Naive thymus-derived CD8-positive, alpha-beta T cell (primary cell): Measurements from ENCODE around the gene RUNX2. TPM values are rescaled to one million over a fixed set of nuclear protein-coding genes. Genes with fewer than 3 reads are reported as not detected.
A peak's percentile ranks its signal among the peaks of the same experiment; 100 is the strongest.

Experiments used
- ATAC-seq, 2 donors: fragments of 150-1000 bp; cut with Tn5 transposase in 1 of 2; sonication (Bioruptor Pico), chemical (Tn5 transposase) in 1 of 2; 1 replicate in 1 of 2; 2 replicates in 1 of 2; pipeline ENCODE4 v1.10.0; 2021; ENCODE audit warnings: mild to moderate bottlenecking in 2 of 2, moderate library complexity in 2 of 2
- POLR2A ChIA-PET: fragments of 350-600 bp; sonication (Branson Sonifier 250); formaldehyde crosslinking; loops from one replicate; lab custom pipeline; 2021; ENCODE audit warnings: antibody characterized with exemption; lab: Charles Lee
- DNase-seq, 10 donors: peaks; one replicate each; pipeline versions ENCODE4 v3.0.0 to v3.0.0-alpha.2; 2020 to 2022
- H3K27ac Mint-ChIP-seq, 10 donors: one replicate each; pipeline ENCODE4 v1.8.0; 2020 to 2022; ENCODE audit warnings: mild to moderate bottlenecking in 10 of 10, mixed read lengths in 10 of 10, moderate library complexity in 4 of 10, inconsistent platforms in 1 of 10
- H3K27me3 Mint-ChIP-seq, 5 donors: one replicate each; pipeline ENCODE4 v1.8.0; 2021 to 2022; ENCODE audit warnings: mixed read lengths in 5 of 5
- H3K36me3 Mint-ChIP-seq, 3 donors: one replicate each; pipeline ENCODE4 v1.8.0; 2020 to 2022; ENCODE audit warnings: mixed read lengths in 3 of 3, mild to moderate bottlenecking in 2 of 3, inconsistent platforms in 1 of 3
- H3K4me1 Mint-ChIP-seq, 4 donors: one replicate each; pipeline ENCODE4 v1.8.0; 2021 to 2022; ENCODE audit warnings: mixed read lengths in 4 of 4
- H3K4me3 Mint-ChIP-seq, 10 donors: one replicate each; pipeline ENCODE4 v1.8.0; 2020 to 2022; ENCODE audit warnings: mild to moderate bottlenecking in 10 of 10, mixed read lengths in 10 of 10, moderate library complexity in 6 of 10, inconsistent platforms in 1 of 10
- H3K9me3 Mint-ChIP-seq, 9 donors: one replicate each; pipeline ENCODE4 v1.8.0; 2020 to 2022; ENCODE audit warnings: mixed read lengths in 9 of 9, mild to moderate bottlenecking in 3 of 9, inconsistent platforms in 1 of 9, moderate library complexity in 1 of 9
- polyA plus RNA-seq, 3 donors: library from polyadenylated mRNA; unstranded; fragments of 300-500 nt; fragmentation: Illumina TruSeq; gene quantifications; one replicate each; pipeline ENCODE4 v1.2.3, GENCODE V29; 2021
- total RNA-seq, 8 experiments: library from RNA in 2 of 8; stranded (reverse) in 2 of 8; gene quantifications; one replicate each; pipeline ENCODE4 v1.2.3 and lab custom pipeline; 2021 to 2026

The RUNX2 gene
- total and polyA plus RNA-seq, 5 experiments from 2014 or later: 31.3 to 44.3 (median 36.7) TPM

GRCh38 chr6:45677381-45678284 is 349.5 kb downstream of the RUNX2 start:
- DNase-seq: peak in 9 of 10 donors; percentile 17 to 70 (median 49)
- POLR2A ChIA-PET: interaction anchor here (1.1 to 2.2 kb wide), 4 partner anchors 8 to 256 kb away, joined by 3 to 6 read pairs (median 4); no protein-coding TSS in a partner anchor
- H3K36me3 Mint-ChIP-seq: peaks cover 0 to 15% (median 0%) of the 10 kb centered on the region in 3 donors
- H3K9me3 Mint-ChIP-seq: peaks cover 0 to 26% (median 12%) of the 10 kb centered on the region in 9 donors
- ATAC-seq: peak; percentile 90 to 95
- no peaks in the 10 kb centered on the region for H3K27me3 Mint-ChIP-seq
- H3K4me3 Mint-ChIP-seq: peak overlapping the region; percentile 65 to 88 (median 82)
- peaks cover 22 to 52% (median 36%) of the 10 kb centered on the region in 4 donors for H3K4me1 Mint-ChIP-seq
- H3K27ac Mint-ChIP-seq: peak overlapping the region; percentile 66 to 93 (median 86)

- DNase-seq (no peak), ATAC-seq (no peak)
- Mint-ChIP-seq H3K4me3 (peak overlapping the region in 6 of 10 donors; percentile 26 to 84 (median 47)), H3K4me1 (peaks cover 22 to 52% (median 36%) of the 10 kb centered on the region in 4 donors), H3K36me3 (peaks cover 0 to 15% (median 0%) of the 10 kb centered on the region in 3 donors), H3K27ac (peak overlapping the region in 9 of 10 donors; percentile 58 to 93 (median 87)), H3K27me3 (no peaks in the 10 kb centered on the region), H3K9me3 (peaks cover 0 to 27% (median 12%) of the 10 kb centered on the region in 9 donors)
- POLR2A ChIA-PET: interaction anchor here (0.7 to 2.2 kb wide), 5 partner anchors 8 to 256 kb away, joined by 3 to 6 read pairs (median 5); no protein-coding TSS in a partner anchor
These were observed 350.1 kb downstream of the RUNX2 start for GRCh38 chr6:45678285-45678607.

- peak overlapping the region in 4 of 10 donors; percentile 14 to 46 (median 36) for H3K4me3 Mint-ChIP-seq
- no peaks in the 10 kb centered on the region for H3K27me3 Mint-ChIP-seq
- peaks cover 22 to 52% (median 36%) of the 10 kb centered on the region in 4 donors for H3K4me1 Mint-ChIP-seq
- peaks cover 0 to 15% (median 0%) of the 10 kb centered on the region in 3 donors for H3K36me3 Mint-ChIP-seq
- DNase-seq (no peak), ATAC-seq (no peak)
- POLR2A ChIA-PET: interaction anchor here (0.6 to 2.2 kb wide), 4 partner anchors 15 to 257 kb away, joined by 3 to 6 read pairs (median 5); no protein-coding TSS in a partner anchor
- peak overlapping the region in 3 of 10 donors; percentile 37 to 46 (median 44) for H3K27ac Mint-ChIP-seq
- peaks cover 0 to 27% (median 12%) of the 10 kb centered on the region in 9 donors for H3K9me3 Mint-ChIP-seq
These were observed 351.0 kb downstream of the RUNX2 start for GRCh38 chr6:45679163-45679562.

- Mint-ChIP-seq H3K27ac (peak overlapping the region in 3 of 10 donors; percentile 29 to 70 (median 46)), H3K4me1 (peaks cover 22 to 52% (median 36%) of the 10 kb centered on the region in 4 donors), H3K27me3 (no peaks in the 10 kb centered on the region), H3K9me3 (peaks cover 0 to 27% (median 12%) of the 10 kb centered on the region in 9 donors), H3K36me3 (peaks cover 0 to 15% (median 0%) of the 10 kb centered on the region in 3 donors), H3K4me3 (peak overlapping the region in 2 of 10 donors; percentile 7 to 30)
- POLR2A ChIA-PET: interaction anchor here (0.7 to 1.3 kb wide), 3 partner anchors 18 to 304 kb away, joined by 3 read pairs; no protein-coding TSS in a partner anchor
- no peak for ATAC-seq
- DNase-seq: no peak
These were observed 351.5 kb downstream of the RUNX2 start for GRCh38 chr6:45679631-45680030.

GRCh38 chr6:45681860-45682511 is 353.9 kb downstream of the RUNX2 start:
- Mint-ChIP-seq H3K4me1 (peaks cover 16 to 34% (median 20%) of the 10 kb centered on the region in 4 donors), H3K27me3 (peaks cover 0 to 4% (median 0%) of the 10 kb centered on the region in 5 donors), H3K36me3 (peaks cover 0 to 15% (median 0%) of the 10 kb centered on the region in 3 donors), H3K9me3 (peaks cover 0 to 27% (median 13%) of the 10 kb centered on the region in 9 donors), H3K27ac (peak overlapping the region in 6 of 10 donors; percentile 44 to 78 (median 64)), H3K4me3 (peak overlapping the region in 1 of 10 donors; percentile 30)
- POLR2A ChIA-PET: interaction anchor here (0.7 kb wide), 1 partner anchor 77 kb away, joined by 3 read pairs; no protein-coding TSS in a partner anchor
- ATAC-seq (peak; percentile 23 to 37), DNase-seq (peak in 5 of 10 donors; percentile 18 to 69 (median 31))

GRCh38 chr6:45684476-45684875 is 356.3 kb downstream of the RUNX2 start:
- DNase-seq (no peak), ATAC-seq (no peak)
- peaks cover 0 to 16% (median 2%) of the 10 kb centered on the region in 4 donors for H3K4me1 Mint-ChIP-seq
- POLR2A ChIA-PET: no interaction called here
- no peak overlapping the region for H3K4me3 Mint-ChIP-seq
- H3K27ac Mint-ChIP-seq: no peak overlapping the region
- H3K36me3 Mint-ChIP-seq: peaks cover 0 to 11% (median 0%) of the 10 kb centered on the region in 3 donors
- peaks cover 0 to 5% (median 0%) of the 10 kb centered on the region in 5 donors for H3K27me3 Mint-ChIP-seq
- H3K9me3 Mint-ChIP-seq: peaks cover 0 to 24% (median 13%) of the 10 kb centered on the region in 9 donors

GRCh38 chr6:45685076-45685475 is 356.9 kb downstream of the RUNX2 start:
- peaks cover 0 to 18% (median 12%) of the 10 kb centered on the region in 9 donors for H3K9me3 Mint-ChIP-seq

GRCh38 chr6:45686841-45687569 is 358.9 kb downstream of the RUNX2 start:
- POLR2A ChIA-PET: interaction anchor here (1.1 kb wide), 1 partner anchor 9 kb away, joined by 3 read pairs; no protein-coding TSS in a partner anchor
- Mint-ChIP-seq H3K4me3 (no peak overlapping the region), H3K4me1 (peaks cover 0 to 6% (median 0%) of the 10 kb centered on the region in 4 donors), H3K9me3 (peaks cover 0 to 9% (median 4%) of the 10 kb centered on the region in 9 donors), H3K27me3 (peaks cover 0 to 5% (median 0%) of the 10 kb centered on the region in 5 donors), H3K27ac (no peak overlapping the region), H3K36me3 (peaks cover 0 to under 1% (median 0%) of the 10 kb centered on the region in 3 donors)
- no peak for ATAC-seq
- DNase-seq: no peak

More at GRCh38 chr6:45685076-45685475, 356.9 kb downstream of the RUNX2 start:
- peaks cover 0 to 5% (median 0%) of the 10 kb centered on the region in 5 donors for H3K27me3 Mint-ChIP-seq
- POLR2A ChIA-PET: no interaction called here
- peaks cover 0 to 14% (median 0%) of the 10 kb centered on the region in 4 donors for H3K4me1 Mint-ChIP-seq
- H3K27ac Mint-ChIP-seq: no peak overlapping the region
- no peak for ATAC-seq
- no peak overlapping the region for H3K4me3 Mint-ChIP-seq
- H3K36me3 Mint-ChIP-seq: peaks cover 0 to 6% (median 0%) of the 10 kb centered on the region in 3 donors
- DNase-seq: no peak

- ATAC-seq (no peak), DNase-seq (no peak)
- POLR2A ChIA-PET: no interaction called here
- no peak overlapping the region for H3K4me3 Mint-ChIP-seq
- peaks cover 0 to 5% (median under 1%) of the 10 kb centered on the region in 5 donors for H3K27me3 Mint-ChIP-seq
- no peaks in the 10 kb centered on the region for H3K36me3 Mint-ChIP-seq
- H3K27ac Mint-ChIP-seq: no peak overlapping the region
- peaks cover 0 to 4% (median 0%) of the 10 kb centered on the region in 4 donors for H3K4me1 Mint-ChIP-seq
- H3K9me3 Mint-ChIP-seq: peaks cover 0 to 5% (median 0%) of the 10 kb centered on the region in 9 donors
These were observed 359.4 kb downstream of the RUNX2 start for GRCh38 chr6:45687570-45687969.

- peaks cover 0 to 4% (median 0%) of the 10 kb centered on the region in 4 donors for H3K4me1 Mint-ChIP-seq
- no peak for ATAC-seq
- DNase-seq: no peak
- peak overlapping the region in 1 of 10 donors; percentile 6 for H3K27ac Mint-ChIP-seq
- H3K36me3 Mint-ChIP-seq: no peaks in the 10 kb centered on the region
- H3K27me3 Mint-ChIP-seq: peaks cover 0 to 5% (median 2%) of the 10 kb centered on the region in 5 donors
- POLR2A ChIA-PET: no interaction called here
- peaks cover 0 to 5% (median 0%) of the 10 kb centered on the region in 9 donors for H3K9me3 Mint-ChIP-seq
- H3K4me3 Mint-ChIP-seq: no peak overlapping the region
These were observed 360.1 kb downstream of the RUNX2 start for GRCh38 chr6:45688180-45688579.

- Mint-ChIP-seq H3K36me3 (no peaks in the 10 kb centered on the region), H3K27me3 (peaks cover 0 to 5% (median 2%) of the 10 kb centered on the region in 5 donors), H3K4me3 (no peak overlapping the region), H3K9me3 (peaks cover 0 to 5% (median 0%) of the 10 kb centered on the region in 9 donors), H3K4me1 (peaks cover 0 to 4% (median 0%) of the 10 kb centered on the region in 4 donors), H3K27ac (peak overlapping the region in 1 of 10 donors; percentile 35)
- ATAC-seq (no peak), DNase-seq (no peak)
- POLR2A ChIA-PET: no interaction called here
These were observed 361.9 kb downstream of the RUNX2 start for GRCh38 chr6:45689926-45690615.
